Measurements from ENCODE around the gene TDO2.

DNA sequence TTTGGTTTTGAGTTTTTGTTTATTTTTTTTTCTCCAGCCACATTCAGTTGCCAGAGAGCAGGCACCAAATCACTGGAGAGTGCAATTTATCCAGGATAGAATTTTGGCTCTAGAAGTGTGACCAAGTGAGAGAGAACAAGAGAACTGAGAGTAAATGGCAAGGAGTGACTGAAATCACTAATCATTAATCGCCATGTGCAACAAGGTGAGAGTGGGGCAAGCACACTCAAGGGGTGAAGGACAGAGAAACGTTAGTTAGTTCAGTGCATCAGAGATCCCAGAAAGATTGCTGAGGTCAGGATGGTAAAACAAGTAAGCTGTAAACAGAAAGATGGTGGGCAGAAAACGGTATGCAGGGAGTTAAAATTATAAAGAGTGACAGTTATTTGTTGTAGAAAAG lies 19.6 kb upstream of the TDO2 start:
- TF ChIP-seq POLR2AphosphoS5 (IDR thresholded peaks at IDR 0.05; ENCODE audit: low read depth, low read length) (no peak), POLR2A (IDR thresholded peaks at IDR 0.05; ENCODE audit: low read depth, low read length) (no peak), TAF1 (IDR thresholded peaks at IDR 0.05; ENCODE audit: low read depth, low read length) (no peak), PAX5 (IDR thresholded peaks at IDR 0.05; ENCODE audit: insufficient read depth, low read length, severe bottlenecking) (no peak), SPI1 (IDR thresholded peaks at IDR 0.05; ENCODE audit: low read depth, low read length) (no peak)
